ENCODE data around the gene COL27A1. TPM values are rescaled to one million over a fixed set of nuclear protein-coding genes. Genes with fewer than 3 reads are reported as not detected.

Gene COL27A1
- total and polyA plus RNA-seq, 2 donors (not counting 3 experiments of a cell fraction or from before 2014, with no cell fraction given), result 14.7 to 49.1 TPM

- ChIA-PET POLR2A (no interaction called here), CTCF (interaction anchor here (1.3 kb wide), 1 partner anchor 58 kb away, joined by 4 read pairs; no protein-coding TSS in a partner anchor)
- peak; percentile 15 for TF ChIP-seq POLR2A (IDR thresholded peaks at IDR 0.05; ENCODE audit: low read depth, low read length)
- TF ChIP-seq, protein P1, sequence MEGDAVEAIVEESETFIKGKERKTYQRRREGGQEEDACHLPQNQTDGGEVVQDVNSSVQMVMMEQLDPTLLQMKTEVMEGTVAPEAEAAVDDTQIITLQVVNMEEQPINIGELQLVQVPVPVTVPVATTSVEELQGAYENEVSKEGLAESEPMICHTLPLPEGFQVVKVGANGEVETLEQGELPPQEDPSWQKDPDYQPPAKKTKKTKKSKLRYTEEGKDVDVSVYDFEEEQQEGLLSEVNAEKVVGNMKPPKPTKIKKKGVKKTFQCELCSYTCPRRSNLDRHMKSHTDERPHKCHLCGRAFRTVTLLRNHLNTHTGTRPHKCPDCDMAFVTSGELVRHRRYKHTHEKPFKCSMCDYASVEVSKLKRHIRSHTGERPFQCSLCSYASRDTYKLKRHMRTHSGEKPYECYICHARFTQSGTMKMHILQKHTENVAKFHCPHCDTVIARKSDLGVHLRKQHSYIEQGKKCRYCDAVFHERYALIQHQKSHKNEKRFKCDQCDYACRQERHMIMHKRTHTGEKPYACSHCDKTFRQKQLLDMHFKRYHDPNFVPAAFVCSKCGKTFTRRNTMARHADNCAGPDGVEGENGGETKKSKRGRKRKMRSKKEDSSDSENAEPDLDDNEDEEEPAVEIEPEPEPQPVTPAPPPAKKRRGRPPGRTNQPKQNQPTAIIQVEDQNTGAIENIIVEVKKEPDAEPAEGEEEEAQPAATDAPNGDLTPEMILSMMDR (IDR thresholded peaks at IDR 0.05; ENCODE audit: extremely low read depth in 1 of 2, insufficient read depth in 1 of 2, low read depth in 1 of 2, low read length in 2 of 2), result no peak
- intact Hi-C loops (cut with micrococcal nuclease) (loop anchor here (5.0 kb wide), 1 partner anchor 36 kb away; no protein-coding TSS in a partner anchor), dilution Hi-C loops (cut with MboI; ENCODE audit: extremely low pct_ligation_motif_present, low sequenced_read_pairs) (no loop called here)
- Histone ChIP-seq H3K4me2 (ENCODE audit: insufficient read depth, low read length) (no peak overlapping the region), H3K4me3 (replicated peaks in 1 of 3; ENCODE audit: insufficient read depth in 1 of 3, low read depth in 1 of 3, low read length in 3 of 3) (no peak overlapping the region), H4K20me1 (replicated peaks; ENCODE audit: control insufficient read depth, extremely low read depth, insufficient read depth, low read length) (no peaks in the 10 kb centered on the region), H3K9me3 (replicated peaks; ENCODE audit: control insufficient read depth, insufficient read depth, low read length) (no peaks in the 10 kb centered on the region), H3K9me1 (replicated peaks; ENCODE audit: control insufficient read depth, extremely low read depth, insufficient read depth, low read length) (no peaks in the 10 kb centered on the region), H3K4me1 (ENCODE audit: control insufficient read depth, extremely low read depth, insufficient read depth, low read length) (peaks cover 20% of the 10 kb centered on the region), H3K27me3 (ENCODE audit: control insufficient read depth in 2 of 2, insufficient read depth in 2 of 2, low read length in 2 of 2) (no peaks in the 10 kb centered on the region), H3K27ac (ENCODE audit: insufficient read depth, low read depth, low read length) (no peak overlapping the region), H2AFZ (ENCODE audit: low read depth, low read length) (no peak overlapping the region), H3K79me2 (ENCODE audit: control insufficient read depth, insufficient read depth, low read length) (no peaks in the 10 kb centered on the region), H3K36me3 (ENCODE audit: control insufficient read depth in 2 of 2, extremely low read depth in 1 of 2, insufficient read depth in 2 of 2, low read length in 2 of 2) (no peaks in the 10 kb centered on the region), H3K9ac (replicated peaks; ENCODE audit: extremely low read depth, insufficient read depth, low read length) (no peak overlapping the region)
- FAIRE-seq (peak; percentile 90), DNase-seq (ENCODE audit: low read depth, low spot score) (peak; percentile 50)
- no TSS peak for BruUV-seq (replicated peaks)
Measured at GRCh38 chr9:114180696-114181606, 25.6 kb downstream of the COL27A1 start.

Measured in endothelial cell of umbilical vein (primary cell).